ENCODE data around the gene HECTD4.
A peak's percentile ranks its signal among the peaks of the same experiment; 100 is the strongest.
"Not testable (repeated sequence)": the region's sequence is repeated elsewhere in the genome, so short reads cannot be mapped to it uniquely, and the experiment has no call there.

Gene HECTD4

GRCh38 chr12:112401903-112402498 lies 19.8 kb upstream of the HECTD4 start:
- Histone ChIP-seq H3K27me3 (ENCODE audit: insufficient read depth, insufficient read length) (no peaks in the 10 kb centered on the region), H3K4me3 (ENCODE audit: insufficient read length, low read depth) (no peak overlapping the region), H3K9me3 (ENCODE audit: insufficient read depth, low read length) (no peaks in the 10 kb centered on the region), H3K4me1 (ENCODE audit: insufficient read depth, insufficient read length) (peaks cover 2% of the 10 kb centered on the region), H3K9ac (ENCODE audit: insufficient read length, low read depth) (no peak overlapping the region), H3K36me3 (ENCODE audit: insufficient read depth, insufficient read length, low read length) (peaks cover 37% of the 10 kb centered on the region)
- DNase-seq (ENCODE audit: low read depth, low spot score) = no peak
- no peak for TF ChIP-seq SUZ12 (IDR thresholded peaks at IDR 0.05; ENCODE audit: extremely low read depth, insufficient read depth, insufficient read length)
- TF ChIP-seq YY1 (IDR thresholded peaks at IDR 0.05; ENCODE audit: insufficient read depth, insufficient read length) = no peak
- no peak for TF ChIP-seq ZNF274 (IDR thresholded peaks at IDR 0.05; ENCODE audit: low read depth, low read length)

GRCh38 chr12:112401054-112401453 lies 18.8 kb upstream of the HECTD4 start:
- DNase-seq (ENCODE audit: low read depth, low spot score) = no peak
- Histone ChIP-seq H3K4me1 (ENCODE audit: insufficient read depth, insufficient read length) (no peaks in the 10 kb centered on the region), H3K36me3 (ENCODE audit: insufficient read depth, insufficient read length, low read length) (peaks cover 27% of the 10 kb centered on the region), H3K4me3 (ENCODE audit: insufficient read length, low read depth) (no peak overlapping the region), H3K27me3 (ENCODE audit: insufficient read depth, insufficient read length) (no peaks in the 10 kb centered on the region), H3K9me3 (ENCODE audit: insufficient read depth, low read length) (no peaks in the 10 kb centered on the region), H3K9ac (ENCODE audit: insufficient read length, low read depth) (no peak overlapping the region)
- TF ChIP-seq ZNF274 (IDR thresholded peaks at IDR 0.05; ENCODE audit: low read depth, low read length) (no peak), YY1 (IDR thresholded peaks at IDR 0.05; ENCODE audit: insufficient read depth, insufficient read length) (no peak), SUZ12 (IDR thresholded peaks at IDR 0.05; ENCODE audit: extremely low read depth, insufficient read depth, insufficient read length) (no peak)

GRCh38 chr12:112393328-112393727 lies 11.1 kb upstream of the HECTD4 start:
- H3K4me1 ChIP-seq (ENCODE audit: insufficient read depth, insufficient read length) = no peaks in the 10 kb centered on the region
- H3K4me3 ChIP-seq (ENCODE audit: insufficient read length, low read depth) = no peak overlapping the region
- no peaks in the 10 kb centered on the region for H3K36me3 ChIP-seq (ENCODE audit: insufficient read depth, insufficient read length, low read length)
- H3K9ac ChIP-seq (ENCODE audit: insufficient read length, low read depth) = no peak overlapping the region
- DNase-seq (ENCODE audit: low read depth, low spot score) = no peak
- TF ChIP-seq SUZ12 (IDR thresholded peaks at IDR 0.05; ENCODE audit: extremely low read depth, insufficient read depth, insufficient read length) (no peak), YY1 (IDR thresholded peaks at IDR 0.05; ENCODE audit: insufficient read depth, insufficient read length) (no peak), ZNF274 (IDR thresholded peaks at IDR 0.05; ENCODE audit: low read depth, low read length) (no peak)
- H3K27me3 ChIP-seq (ENCODE audit: insufficient read depth, insufficient read length) = no peaks in the 10 kb centered on the region
- no peaks in the 10 kb centered on the region for H3K9me3 ChIP-seq (ENCODE audit: insufficient read depth, low read length)

GRCh38 chr12:112389922-112390654 lies 7.9 kb upstream of the HECTD4 start:
- not testable (repeated sequence) for H3K4me3 ChIP-seq (ENCODE audit: insufficient read length, low read depth); H3K9me3 ChIP-seq (ENCODE audit: insufficient read depth, low read length); DNase-seq (ENCODE audit: low read depth, low spot score); H3K36me3 ChIP-seq (ENCODE audit: insufficient read depth, insufficient read length, low read length); H3K27me3 ChIP-seq (ENCODE audit: insufficient read depth, insufficient read length); H3K4me1 ChIP-seq (ENCODE audit: insufficient read depth, insufficient read length); H3K9ac ChIP-seq (ENCODE audit: insufficient read length, low read depth)

GRCh38 chr12:112389228-112389627 lies 7.0 kb upstream of the HECTD4 start:
- H3K9ac ChIP-seq (ENCODE audit: insufficient read length, low read depth) = no peak overlapping the region
- H3K4me3 ChIP-seq (ENCODE audit: insufficient read length, low read depth) = no peak overlapping the region
- no peaks in the 10 kb centered on the region for H3K4me1 ChIP-seq (ENCODE audit: insufficient read depth, insufficient read length)
- no peaks in the 10 kb centered on the region for H3K9me3 ChIP-seq (ENCODE audit: insufficient read depth, low read length)
- H3K36me3 ChIP-seq (ENCODE audit: insufficient read depth, insufficient read length, low read length) = no peaks in the 10 kb centered on the region
- H3K27me3 ChIP-seq (ENCODE audit: insufficient read depth, insufficient read length) = no peaks in the 10 kb centered on the region
- TF ChIP-seq ZNF274 (IDR thresholded peaks at IDR 0.05; ENCODE audit: low read depth, low read length) (no peak), SUZ12 (IDR thresholded peaks at IDR 0.05; ENCODE audit: extremely low read depth, insufficient read depth, insufficient read length) (no peak), YY1 (IDR thresholded peaks at IDR 0.05; ENCODE audit: insufficient read depth, insufficient read length) (no peak)
- no peak for DNase-seq (ENCODE audit: low read depth, low spot score)

GRCh38 chr12:112386726-112387125 lies 4.5 kb upstream of the HECTD4 start:
- Histone ChIP-seq H3K4me1 (ENCODE audit: insufficient read depth, insufficient read length) (no peaks in the 10 kb centered on the region), H3K27me3 (ENCODE audit: insufficient read depth, insufficient read length) (no peaks in the 10 kb centered on the region), H3K36me3 (ENCODE audit: insufficient read depth, insufficient read length, low read length) (no peaks in the 10 kb centered on the region), H3K9me3 (ENCODE audit: insufficient read depth, low read length) (no peaks in the 10 kb centered on the region), H3K9ac (ENCODE audit: insufficient read length, low read depth) (no peak overlapping the region), H3K4me3 (ENCODE audit: insufficient read length, low read depth) (no peak overlapping the region)
- TF ChIP-seq YY1 (IDR thresholded peaks at IDR 0.05; ENCODE audit: insufficient read depth, insufficient read length) = no peak
- no peak for TF ChIP-seq SUZ12 (IDR thresholded peaks at IDR 0.05; ENCODE audit: extremely low read depth, insufficient read depth, insufficient read length)
- TF ChIP-seq ZNF274 (IDR thresholded peaks at IDR 0.05; ENCODE audit: low read depth, low read length) = no peak
- no peak for DNase-seq (ENCODE audit: low read depth, low spot score)

GRCh38 chr12:112382866-112383265 lies 635 bp upstream of the HECTD4 start:
- no peak for DNase-seq (ENCODE audit: low read depth, low spot score)
- no peak overlapping the region for H3K4me3 ChIP-seq (ENCODE audit: insufficient read length, low read depth)

More at GRCh38 chr12:112382866-112383265, 635 bp upstream of the HECTD4 start:
- Histone ChIP-seq H3K9ac (ENCODE audit: insufficient read length, low read depth) (peak overlapping the region; percentile 68), H3K27me3 (ENCODE audit: insufficient read depth, insufficient read length) (peaks cover 9% of the 10 kb centered on the region), H3K4me1 (ENCODE audit: insufficient read depth, insufficient read length) (no peaks in the 10 kb centered on the region), H3K9me3 (ENCODE audit: insufficient read depth, low read length) (no peaks in the 10 kb centered on the region), H3K36me3 (ENCODE audit: insufficient read depth, insufficient read length, low read length) (no peaks in the 10 kb centered on the region)
- TF ChIP-seq SUZ12 (IDR thresholded peaks at IDR 0.05; ENCODE audit: extremely low read depth, insufficient read depth, insufficient read length) = no peak
- no peak for TF ChIP-seq YY1 (IDR thresholded peaks at IDR 0.05; ENCODE audit: insufficient read depth, insufficient read length)
- no peak for TF ChIP-seq ZNF274 (IDR thresholded peaks at IDR 0.05; ENCODE audit: low read depth, low read length)

Data from NT2/D1 (cell line).